MM.1S (cell line): ENCODE data around the gene SOX4.

Source experiments
- DNase-seq: peaks from one replicate; pipeline ENCODE4 v3.0.0-alpha.2; 2015
- H2AFZ ChIP-seq: fragments of 300-600 bp; sonication (generic); 2 replicates; pipeline ENCODE4 v1.6.0; 2016; ENCODE audit warnings: antibody characterized with exemption, low read length
- H3F3A ChIP-seq: fragments of 300-600 bp; sonication (generic); 2 replicates; pipeline ENCODE4 v1.6.1; 2016; ENCODE audit warnings: mild to moderate bottlenecking, antibody characterized with exemption, low read length, moderate library complexity, mixed read lengths; ENCODE audit not compliant: insufficient read depth
- H3K27ac ChIP-seq: fragments of 300-600 bp; sonication (generic); 2 replicates; pipeline ENCODE4 v1.5.1; 2016; ENCODE audit warnings: mild to moderate bottlenecking, low read length
- H3K27me3 ChIP-seq: fragments of 300-600 bp; sonication (generic); replicated peaks from 2 replicates; pipeline ENCODE4 v1.6.0; 2016; ENCODE audit warnings: low read length; ENCODE audit not compliant: insufficient read depth
- H3K36me3 ChIP-seq: fragments of 300-600 bp; sonication (generic); replicated peaks from 2 replicates; pipeline ENCODE4 v1.6.1; 2016; ENCODE audit warnings: mild to moderate bottlenecking, low read length, mixed read lengths; ENCODE audit not compliant: insufficient read depth
- H3K4me1 ChIP-seq: fragments of 300-600 bp; sonication (generic); 2 replicates; pipeline ENCODE4 v1.6.1; 2016; ENCODE audit warnings: low read length, mixed read lengths
- H3K4me2 ChIP-seq: fragments of 300-600 bp; sonication (generic); 2 replicates; pipeline ENCODE4 v1.6.0; 2016; ENCODE audit warnings: low read depth, low read length
- H3K4me3 ChIP-seq: fragments of 300-600 bp; sonication (generic); 2 replicates; pipeline ENCODE4 v1.5.1; 2016; ENCODE audit warnings: low read length, mixed read lengths
- H3K79me2 ChIP-seq: fragments of 300-600 bp; sonication (generic); 2 replicates; pipeline ENCODE4 v1.6.1; 2016; ENCODE audit warnings: mixed run types, low read length, mixed read lengths
- H3K9ac ChIP-seq: fragments of 300-600 bp; sonication (generic); 2 replicates; pipeline ENCODE4 v1.6.1; 2016; ENCODE audit warnings: low read length, mixed read lengths
- H3K9me2 ChIP-seq: fragments of 300-600 bp; sonication (generic); replicated peaks from 2 replicates; pipeline ENCODE4 v1.6.1; 2016; ENCODE audit warnings: mild to moderate bottlenecking, low read length, mixed read lengths; ENCODE audit not compliant: insufficient read depth
- H3K9me3 ChIP-seq: fragments of 300-600 bp; sonication (generic); replicated peaks from 2 replicates; pipeline ENCODE4 v1.6.1; 2016; ENCODE audit warnings: mild to moderate bottlenecking, low read length, mixed read lengths; ENCODE audit not compliant: insufficient read depth
- H4K20me1 ChIP-seq: fragments of 300-600 bp; sonication (generic); 2 replicates; pipeline ENCODE4 v1.6.1; 2016; ENCODE audit warnings: mild to moderate bottlenecking, low read length, moderate library complexity, mixed read lengths; ENCODE audit not compliant: insufficient read depth
- CTCF ChIP-seq: fragments of 300-600 bp; sonication (generic); IDR thresholded peaks from 2 replicates; pipeline ENCODE4 v1.5.1; 2016; ENCODE audit warnings: antibody characterized with exemption, low read length, mixed read lengths
- EZH2 ChIP-seq: fragments of 300-600 bp; sonication (generic); optimal IDR thresholded peaks from 2 replicates; pipeline ENCODE3; 2017; ENCODE audit warnings: low read depth, mild to moderate bottlenecking, antibody characterized with exemption, low read length, mixed read lengths
- EZH2phosphoT487 ChIP-seq: fragments of 300-600 bp; sonication (generic); IDR thresholded peaks from 2 replicates; pipeline ENCODE4 v1.6.1; 2018; ENCODE audit warnings: antibody characterized with exemption, low read length

SOX4 gene

GRCh38 chr6:21612067-21612745 lies 18.7 kb downstream of the SOX4 start:
- Histone ChIP-seq H3K4me2 (no peak overlapping the region), H3K36me3 (no peaks in the 10 kb centered on the region), H2AFZ (no peak overlapping the region), H3K4me1 (no peaks in the 10 kb centered on the region), H3K27ac (no peak overlapping the region), H3K9me2 (no peaks in the 10 kb centered on the region), H3K9ac (no peak overlapping the region), H3K4me3 (no peak overlapping the region), H3K79me2 (no peaks in the 10 kb centered on the region), H3K27me3 (no peaks in the 10 kb centered on the region), H3K9me3 (no peaks in the 10 kb centered on the region), H3F3A (no peaks in the 10 kb centered on the region), H4K20me1 (no peaks in the 10 kb centered on the region)
- no peak for TF ChIP-seq EZH2phosphoT487
- TF ChIP-seq CTCF, result no peak
- no peak for TF ChIP-seq EZH2
- no peak for DNase-seq

- H3K27ac ChIP-seq, result no peak overlapping the region
Measured at GRCh38 chr6:21613809-21614208, 20.3 kb downstream of the SOX4 start.

GRCh38 chr6:21614226-21614625 lies 20.7 kb downstream of the SOX4 start:
- H3F3A ChIP-seq, result no peaks in the 10 kb centered on the region
- no peak overlapping the region for H3K27ac ChIP-seq
- no peak for DNase-seq
- no peak overlapping the region for H3K4me2 ChIP-seq
- no peak overlapping the region for H3K4me3 ChIP-seq
- no peaks in the 10 kb centered on the region for H3K36me3 ChIP-seq
- no peaks in the 10 kb centered on the region for H3K9me2 ChIP-seq
- H3K4me1 ChIP-seq, result no peaks in the 10 kb centered on the region
- H3K79me2 ChIP-seq, result no peaks in the 10 kb centered on the region
- H3K9me3 ChIP-seq, result no peaks in the 10 kb centered on the region
- H3K27me3 ChIP-seq, result no peaks in the 10 kb centered on the region
- no peak overlapping the region for H2AFZ ChIP-seq
- H3K9ac ChIP-seq, result no peak overlapping the region
- TF ChIP-seq EZH2 (no peak), EZH2phosphoT487 (no peak), CTCF (no peak)
- H4K20me1 ChIP-seq, result no peaks in the 10 kb centered on the region

More at GRCh38 chr6:21613809-21614208, 20.3 kb downstream of the SOX4 start:
- H3K9ac ChIP-seq, result no peak overlapping the region
- H3K4me1 ChIP-seq, result no peaks in the 10 kb centered on the region
- no peak overlapping the region for H3K4me3 ChIP-seq
- no peaks in the 10 kb centered on the region for H4K20me1 ChIP-seq
- H3K9me3 ChIP-seq, result no peaks in the 10 kb centered on the region
- H3K79me2 ChIP-seq, result no peaks in the 10 kb centered on the region
- no peak overlapping the region for H2AFZ ChIP-seq
- DNase-seq, result no peak
- no peaks in the 10 kb centered on the region for H3K9me2 ChIP-seq
- no peak for TF ChIP-seq EZH2
- TF ChIP-seq CTCF, result no peak
- TF ChIP-seq EZH2phosphoT487, result no peak
- no peaks in the 10 kb centered on the region for H3F3A ChIP-seq
- H3K36me3 ChIP-seq, result no peaks in the 10 kb centered on the region
- H3K27me3 ChIP-seq, result no peaks in the 10 kb centered on the region
- no peak overlapping the region for H3K4me2 ChIP-seq
